H1 (cell line): ENCODE results near the gene TLE2. TPM values are rescaled to one million over a fixed set of nuclear protein-coding genes. Genes with fewer than 3 reads are reported as not detected.

ENCODE experiments used
- CTCF ChIA-PET: fragments of 300-600 bp; sonication (Branson Sonifier 250); formaldehyde crosslinking; loops from one replicate; lab custom pipeline; 2021; ENCODE audit not compliant: partially characterized antibody; lab: Charles Lee
- POLR2A ChIA-PET: fragments of 300-600 bp; sonication (Branson Sonifier 250); formaldehyde crosslinking; loops from one replicate; lab custom pipeline; 2021; ENCODE audit warnings: inconsistent platforms; ENCODE audit not compliant: partially characterized antibody; lab: Charles Lee
- DNase-seq, 2 experiments: peaks; one replicate each; pipeline versions ENCODE4 v3.0.0 to v3.0.0-alpha.2; 2010 to 2022; ENCODE audit warnings: low spot score in 2 of 2, low read depth in 1 of 2, mixed read lengths in 1 of 2
- FAIRE-seq: peaks from 2 replicates; lab custom pipeline; 2011; peaks lifted over from hg19 to GRCh38; lab: Jason Lieb, UNC
- H2AFZ ChIP-seq: 2 replicates; pipeline ENCODE4 v1.8.1; 2012; ENCODE audit warnings: low read length, inconsistent platforms
- H2AK5ac ChIP-seq: 2 replicates; pipeline ENCODE4 v1.6.1; 2013; ENCODE audit warnings: low read depth, low read length
- H2BK120ac ChIP-seq: replicated peaks from 2 replicates; pipeline ENCODE3; 2013; ENCODE audit warnings: low read depth, low read length, inconsistent platforms
- H2BK12ac ChIP-seq: 2 replicates; pipeline ENCODE4 v1.6.1; 2013; ENCODE audit warnings: low read depth, low read length
- H2BK15ac ChIP-seq: 2 replicates; pipeline ENCODE4 v1.6.1; 2013; ENCODE audit warnings: low read length
- H2BK20ac ChIP-seq: 2 replicates; pipeline ENCODE4 v1.6.1; 2013; ENCODE audit warnings: low read length
- H2BK5ac ChIP-seq: 2 replicates; pipeline ENCODE4 v1.6.1; 2013; ENCODE audit warnings: low read depth, low read length
- H3K14ac ChIP-seq: 2 replicates; pipeline ENCODE4 v1.6.1; 2013; ENCODE audit warnings: inconsistent platforms; ENCODE audit not compliant: insufficient read length
- H3K18ac ChIP-seq: 2 replicates; pipeline ENCODE4 v1.6.1; 2013; ENCODE audit warnings: low read length; ENCODE audit errors: extremely low read depth
- H3K23ac ChIP-seq: 2 replicates; pipeline ENCODE4 v1.6.1; 2013; ENCODE audit warnings: inconsistent platforms; ENCODE audit not compliant: insufficient read length
- H3K23me2 ChIP-seq: 2 replicates; pipeline ENCODE4 v1.6.1; 2013; ENCODE audit warnings: low read depth, low read length
- H3K27ac ChIP-seq: 2 replicates; pipeline ENCODE4 v1.6.1; 2011; ENCODE audit warnings: low read depth, low read length, inconsistent platforms
- H3K27me3 ChIP-seq, 4 experiments: replicated peaks in 1 of 4; 1 replicate in 1 of 4; 2 replicates in 3 of 4; pipeline versions ENCODE4 v1.6.1 to v1.8.1; 2011 to 2013; ENCODE audit warnings: low read length in 3 of 4, mild to moderate bottlenecking in 3 of 4, inconsistent platforms in 2 of 4, mixed read lengths in 2 of 4, moderate library complexity in 1 of 4; ENCODE audit not compliant: control insufficient read depth in 3 of 4, insufficient read depth in 3 of 4; ENCODE audit errors: extremely low read depth in 1 of 4
- H3K36me3 ChIP-seq, 4 experiments: 2 replicates each; pipeline versions ENCODE4 v1.6.1 to v1.8.1; 2011 to 2013; ENCODE audit warnings: mild to moderate bottlenecking in 4 of 4, low read length in 3 of 4, moderate library complexity in 2 of 4, control low read depth in 1 of 4, inconsistent platforms in 1 of 4; ENCODE audit not compliant: insufficient read depth in 4 of 4, control insufficient read depth in 2 of 4
- H3K4ac ChIP-seq: replicated peaks from 2 replicates; pipeline ENCODE3; 2013; ENCODE audit warnings: low read length, low read depth, mixed read lengths, inconsistent platforms; ENCODE audit not compliant: insufficient read length
- H3K4me1 ChIP-seq, 4 experiments: replicated peaks in 1 of 4; 1 replicate in 1 of 4; 2 replicates in 3 of 4; pipeline versions ENCODE4 v1.6.1 to v1.8.1; 2011 to 2013; ENCODE audit warnings: low read length in 3 of 4, inconsistent platforms in 2 of 4, mixed read lengths in 1 of 4; ENCODE audit not compliant: insufficient read depth in 4 of 4, control insufficient read depth in 3 of 4
- H3K4me2 ChIP-seq, 2 experiments: 2 replicates each; pipeline versions ENCODE4 v1.6.1 to v1.8.1; 2011 to 2013; ENCODE audit warnings: low read depth in 2 of 2, low read length in 2 of 2, control low read depth in 1 of 2, inconsistent platforms in 1 of 2, mild to moderate bottlenecking in 1 of 2; ENCODE audit not compliant: insufficient read depth in 1 of 2
- H3K4me3 ChIP-seq, 4 experiments: fragments of 200-600, 300-600 bp in 1 of 4; sonication (generic), shearing (Covaris generic), sonication (Bioruptor Twin) in 1 of 4; 2 replicates each; pipeline versions ENCODE4 v1.5.1 to v1.8.1; 2011 to 2016; ENCODE audit warnings: low read length in 4 of 4, low read depth in 3 of 4, control low read depth in 2 of 4, inconsistent platforms in 2 of 4, mild to moderate bottlenecking in 2 of 4, mixed read lengths in 1 of 4, moderate library complexity in 1 of 4; ENCODE audit not compliant: insufficient read depth in 2 of 4; ENCODE audit errors: extremely low read depth in 1 of 4
- H3K56ac ChIP-seq: replicated peaks from 2 replicates; pipeline ENCODE3; 2013; ENCODE audit warnings: low read depth, mild to moderate bottlenecking, mixed read lengths, low read length, inconsistent platforms; ENCODE audit not compliant: insufficient read length
- H3K79me1 ChIP-seq: 2 replicates; pipeline ENCODE4 v1.6.1; 2013; ENCODE audit warnings: low read depth, low read length, control low read depth
- H3K79me2 ChIP-seq, 2 experiments: 2 replicates each; pipeline versions ENCODE4 v1.6.1 to v1.8.1; 2012 to 2013; ENCODE audit warnings: low read length in 2 of 2, mild to moderate bottlenecking in 2 of 2, inconsistent platforms in 1 of 2; ENCODE audit not compliant: insufficient read depth in 2 of 2, control insufficient read depth in 1 of 2
- H3K9ac ChIP-seq, 4 experiments: replicated peaks in 1 of 4; 1 replicate in 1 of 4; 2 replicates in 3 of 4; pipeline versions ENCODE4 v1.6.1 to v1.8.1; 2011 to 2013; ENCODE audit warnings: low read depth in 3 of 4, low read length in 3 of 4, control low read depth in 2 of 4, mild to moderate bottlenecking in 2 of 4, moderate library complexity in 2 of 4, inconsistent platforms in 1 of 4; ENCODE audit errors: extremely low read depth in 1 of 4
- H3K9me3 ChIP-seq, 2 experiments: 2 replicates each; pipeline versions ENCODE4 v1.6.1 to v1.8.1; 2012 to 2013; ENCODE audit warnings: mild to moderate bottlenecking in 2 of 2, moderate library complexity in 2 of 2, control low read depth in 1 of 2, inconsistent platforms in 1 of 2, low read depth in 1 of 2, low read length in 1 of 2, mixed read lengths in 1 of 2; ENCODE audit not compliant: insufficient read depth in 2 of 2
- H4K20me1 ChIP-seq, 2 experiments: replicated peaks in 1 of 2; 2 replicates each; pipeline versions ENCODE3 to v1.8.1; 2011 to 2013; ENCODE audit warnings: inconsistent platforms in 2 of 2, low read length in 2 of 2, mild to moderate bottlenecking in 1 of 2; ENCODE audit not compliant: insufficient read depth in 2 of 2, control insufficient read depth in 1 of 2
- H4K5ac ChIP-seq: 2 replicates; pipeline ENCODE4 v1.6.1; 2013; ENCODE audit warnings: low read length, low read depth, mixed read lengths, inconsistent platforms; ENCODE audit not compliant: insufficient read length
- H4K8ac ChIP-seq: 2 replicates; pipeline ENCODE4 v1.8.0; 2013; ENCODE audit warnings: mild to moderate bottlenecking, moderate library complexity, low read length, inconsistent platforms; ENCODE audit not compliant: insufficient read depth; ENCODE audit errors: extremely low read depth
- H4K91ac ChIP-seq: replicated peaks from 2 replicates; pipeline ENCODE3; 2013; ENCODE audit warnings: low read length, mixed read lengths, inconsistent platforms; ENCODE audit not compliant: insufficient read length
- HDAC2 ChIP-seq, 2 experiments: fragments of 300-600 bp in 1 of 2; sonication (generic) in 1 of 2; IDR thresholded peaks; 2 replicates each; pipeline ENCODE4 v1.6.1; 2011 to 2012; ENCODE audit warnings: low read depth in 2 of 2, low read length in 2 of 2, mild to moderate bottlenecking in 2 of 2, moderate library complexity in 2 of 2, borderline replicate concordance in 1 of 2, inconsistent platforms in 1 of 2
- KDM1A ChIP-seq: fragments of 200-600, 300-600 bp; sonication (generic); IDR thresholded peaks from 2 replicates; pipeline ENCODE4 v1.7.1; 2016; ENCODE audit warnings: mild to moderate bottlenecking, low read length, borderline replicate concordance
- KDM5A ChIP-seq: fragments of 200-600 bp; IDR thresholded peaks from 2 replicates; pipeline ENCODE4 v1.7.1; 2012; ENCODE audit warnings: mild to moderate bottlenecking, low read length, inconsistent platforms, mixed read lengths
- NANOG ChIP-seq: IDR thresholded peaks from 2 replicates; pipeline ENCODE4 v1.6.1; 2011; ENCODE audit warnings: low read length, low read depth, mild to moderate bottlenecking, inconsistent platforms; ENCODE audit not compliant: insufficient read depth, poor library complexity, severe bottlenecking
- SIN3A ChIP-seq, 2 experiments: IDR thresholded peaks in 1 of 2; conservative IDR thresholded peaks in 1 of 2; 2 replicates each; pipeline ENCODE4 v1.6.1; 2011 to 2012; ENCODE audit warnings: low read length in 2 of 2, improper control_type of control experiment in 1 of 2, low read depth in 1 of 2, mild to moderate bottlenecking in 1 of 2
- SP4 ChIP-seq: IDR thresholded peaks from 2 replicates; pipeline ENCODE4 v1.6.1; 2012; ENCODE audit warnings: low read length, inconsistent platforms
- SRF ChIP-seq: IDR thresholded peaks from 2 replicates; pipeline ENCODE4 v1.6.1; 2011; ENCODE audit warnings: mild to moderate bottlenecking, low read depth, low read length, moderate library complexity
- WGBS, 2 experiments: shearing (Covaris generic) in 1 of 2; methylation state at CpG; one replicate each; pipeline versions ENCODE4 v1.1.6 to v1.1.7; 2013 to 2015; ENCODE audit warnings: low lambda C conversion rate in 2 of 2, mixed read lengths in 2 of 2, inconsistent platforms in 1 of 2, low coverage in 1 of 2, missing lambda C conversion rate in 1 of 2; ENCODE audit not compliant: insufficient replicate concordance in 2 of 2, insufficient coverage in 1 of 2, insufficient read length in 1 of 2; ENCODE audit errors: extremely low coverage in 1 of 2, missing lambda C conversion rate in 1 of 2; 5-methylcytosine and 5-hydroxymethylcytosine counted together
- polyA plus RNA-seq, 7 experiments: library from polyadenylated mRNA; depleted of rRNA in 3 of 7; stranded (reverse) in 5 of 7; unstranded in 2 of 7; fragments of >200 nt in 5 of 7; fragments of 200-250 nt in 2 of 7; gene quantifications; 1 replicate in 5 of 7; 2 replicates in 1 of 7; 4 replicates in 1 of 7; pipeline versions ENCODE4 v1.2.1 to v1.2.3, GENCODE V29; 2011 to 2013; ENCODE audit warnings: missing spikeins in 2 of 7, mixed read lengths in 2 of 7
- total RNA-seq: library from RNA; stranded (reverse); fragmentation: NEBNext Ultra II Directional; extraction: Animal tissue kit (Norgen Biotek cat#: 25700); gene quantifications from 2 replicates; pipeline ENCODE4 v1.2.1, GENCODE V29; 2021
- TF ChIP-seq, protein P1 (sequence below), 3 experiments: IDR thresholded peaks; 1 replicate in 2 of 3; 2 replicates in 1 of 3; pipeline versions ENCODE4 v1.5.1 to v1.6.1; 2011; ENCODE audit warnings: low read length in 3 of 3, mild to moderate bottlenecking in 3 of 3, inconsistent platforms in 2 of 3, low read depth in 1 of 3, moderate library complexity in 1 of 3; ENCODE audit not compliant: insufficient read depth in 1 of 3; ENCODE audit errors: control extremely low read depth in 1 of 3

The TLE2 gene
- total and polyA plus RNA-seq, 2 of the 8 experiments (the other 6 are each of a cell fraction or from before 2014, with no cell fraction given), result 8.0 to 11.5 TPM

GRCh38 chr19:3048190-3048533 is 19.1 kb upstream of the TLE2 start:
- peaks cover 0 to 1% (median 0%) of the 10 kb centered on the region in 4 experiments; a peak in 1 of 8 replicates for H3K36me3 ChIP-seq
- no peak overlapping the region for H2AK5ac ChIP-seq
- H3K18ac ChIP-seq, result no peak overlapping the region
- H3K4ac ChIP-seq, result no peak overlapping the region
- H2BK15ac ChIP-seq, result no peak overlapping the region
- CTCF ChIA-PET, result interaction anchor here (0.6 to 0.8 kb wide), 3 partner anchors 86 to 461 kb away, joined by 3 read pairs; no protein-coding TSS in a partner anchor
- H2AFZ ChIP-seq, result no peak overlapping the region
- H3K79me1 ChIP-seq, result no peaks in the 10 kb centered on the region
- DNase-seq (no peak), FAIRE-seq (no peak)
- no peak overlapping the region for H2BK12ac ChIP-seq
- 78% methylated on average over 5 of the region's 5 CpGs; no CpG with 5 or more reads in 1 of the 2 experiments for WGBS, 2 experiments
- no peak overlapping the region for H3K27ac ChIP-seq
- H4K8ac ChIP-seq, result no peak overlapping the region
- H3K79me2 ChIP-seq, result no peaks in the 10 kb centered on the region
- H4K20me1 ChIP-seq, result no peaks in the 10 kb centered on the region
- H3K4me1 ChIP-seq, result peaks cover 5 to 9% (median 6%) of the 10 kb centered on the region in 4 experiments
- no peak overlapping the region for H3K9ac ChIP-seq
- no peak overlapping the region for H4K5ac ChIP-seq
- no peaks in the 10 kb centered on the region for H3K9me3 ChIP-seq
- H4K91ac ChIP-seq, result no peak overlapping the region
- peaks cover 0 to 2% (median 0%) of the 10 kb centered on the region in 4 experiments; a peak in 3 of 7 replicates for H3K27me3 ChIP-seq
- TF ChIP-seq KDM1A (peak; percentile 63; the same call in 1 of the 2 replicates), SIN3A (conservative IDR thresholded peaks at IDR 0.05 in 1 of 2, IDR thresholded peaks at IDR 0.05 in 1 of 2; ENCODE audit: low read depth in 1 of 2, low read length in 2 of 2) (no peak), HDAC2 (IDR thresholded peaks at IDR 0.05; ENCODE audit: borderline replicate concordance in 1 of 2, low read depth in 2 of 2, low read length in 2 of 2) (no peak), NANOG (no peak), KDM5A (no peak), SP4 (no peak), SRF (no peak)
- TF ChIP-seq, protein P1, sequence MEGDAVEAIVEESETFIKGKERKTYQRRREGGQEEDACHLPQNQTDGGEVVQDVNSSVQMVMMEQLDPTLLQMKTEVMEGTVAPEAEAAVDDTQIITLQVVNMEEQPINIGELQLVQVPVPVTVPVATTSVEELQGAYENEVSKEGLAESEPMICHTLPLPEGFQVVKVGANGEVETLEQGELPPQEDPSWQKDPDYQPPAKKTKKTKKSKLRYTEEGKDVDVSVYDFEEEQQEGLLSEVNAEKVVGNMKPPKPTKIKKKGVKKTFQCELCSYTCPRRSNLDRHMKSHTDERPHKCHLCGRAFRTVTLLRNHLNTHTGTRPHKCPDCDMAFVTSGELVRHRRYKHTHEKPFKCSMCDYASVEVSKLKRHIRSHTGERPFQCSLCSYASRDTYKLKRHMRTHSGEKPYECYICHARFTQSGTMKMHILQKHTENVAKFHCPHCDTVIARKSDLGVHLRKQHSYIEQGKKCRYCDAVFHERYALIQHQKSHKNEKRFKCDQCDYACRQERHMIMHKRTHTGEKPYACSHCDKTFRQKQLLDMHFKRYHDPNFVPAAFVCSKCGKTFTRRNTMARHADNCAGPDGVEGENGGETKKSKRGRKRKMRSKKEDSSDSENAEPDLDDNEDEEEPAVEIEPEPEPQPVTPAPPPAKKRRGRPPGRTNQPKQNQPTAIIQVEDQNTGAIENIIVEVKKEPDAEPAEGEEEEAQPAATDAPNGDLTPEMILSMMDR (IDR thresholded peaks at IDR 0.05; ENCODE audit: control extremely low read depth in 1 of 3, insufficient read depth in 1 of 3, low read depth in 1 of 3, low read length in 3 of 3), result no peak
- H2BK20ac ChIP-seq, result no peak overlapping the region
- no peak overlapping the region for H3K23ac ChIP-seq
- POLR2A ChIA-PET, result interaction anchor here (4.4 kb wide), 1 partner anchor 11 kb away, joined by 56 read pairs; no protein-coding TSS in a partner anchor
- peak overlapping the region in 1 of 4 experiments; percentile 61; a peak in 1 of 8 replicates for H3K4me3 ChIP-seq
- H3K23me2 ChIP-seq, result peaks cover 3% of the 10 kb centered on the region; the same call in 1 of the 2 replicates
- peak overlapping the region in 1 of 2 experiments; percentile 59; a peak in 2 of 4 replicates for H3K4me2 ChIP-seq
- no peak overlapping the region for H3K14ac ChIP-seq
- H2BK120ac ChIP-seq, result no peak overlapping the region
- no peak overlapping the region for H2BK5ac ChIP-seq
- H3K56ac ChIP-seq, result no peak overlapping the region
